ENCODE measurements around the gene ATP6V1C2. TPM values are rescaled to one million over a fixed set of nuclear protein-coding genes. Genes with fewer than 3 reads are reported as not detected.
"Not testable (repeated sequence)": the region's sequence is repeated elsewhere in the genome, so short reads cannot be mapped to it uniquely, and the experiment has no call there.

The ATP6V1C2 gene
- total and polyA plus RNA-seq, 2 donors (not counting 3 experiments of a cell fraction or from before 2014, with no cell fraction given) = 0.03 to 0.13 TPM

- Histone ChIP-seq H3K36me3 (ENCODE audit: control insufficient read depth in 2 of 2, extremely low read depth in 1 of 2, insufficient read depth in 2 of 2, low read length in 2 of 2) (peaks cover 0 to 3% of the 10 kb centered on the region in 2 experiments), H4K20me1 (replicated peaks; ENCODE audit: control insufficient read depth, extremely low read depth, insufficient read depth, low read length) (peaks cover 3% of the 10 kb centered on the region), H3K27ac (ENCODE audit: insufficient read depth, low read depth, low read length) (peak overlapping the region; percentile 64), H3K27me3 (ENCODE audit: control insufficient read depth in 2 of 2, insufficient read depth in 2 of 2, low read length in 2 of 2) (no peaks in the 10 kb centered on the region), H3K4me1 (ENCODE audit: control insufficient read depth, extremely low read depth, insufficient read depth, low read length) (peaks cover 27% of the 10 kb centered on the region), H3K4me2 (ENCODE audit: insufficient read depth, low read length) (peak overlapping the region; percentile 69), H3K9me3 (replicated peaks; ENCODE audit: control insufficient read depth, insufficient read depth, low read length) (no peaks in the 10 kb centered on the region), H2AFZ (ENCODE audit: low read depth, low read length) (peak overlapping the region; percentile 32), H3K9ac (replicated peaks; ENCODE audit: extremely low read depth, insufficient read depth, low read length) (peak overlapping the region; percentile 91), H3K9me1 (replicated peaks; ENCODE audit: control insufficient read depth, extremely low read depth, insufficient read depth, low read length) (peaks cover 3% of the 10 kb centered on the region), H3K79me2 (ENCODE audit: control insufficient read depth, insufficient read depth, low read length) (peaks cover 60% of the 10 kb centered on the region), H3K4me3 (replicated peaks in 1 of 3; ENCODE audit: insufficient read depth in 1 of 3, low read depth in 1 of 3, low read length in 3 of 3) (peak overlapping the region; percentile 53 to 95 (median 67))
- BruUV-seq (replicated peaks) = no TSS peak
- ChIA-PET CTCF (interaction anchor here (1.5 to 2.2 kb wide), 2 partner anchors 24 to 636 kb away, joined by 4 to 10 read pairs; no protein-coding TSS in a partner anchor), POLR2A (no interaction called here)
- DNase-seq (ENCODE audit: low read depth, low spot score) = peak; percentile 43
- intact Hi-C loops (cut with micrococcal nuclease) (loop anchor here (1.0 to 5.0 kb wide), 2 partner anchors 24 to 531 kb away; partner anchors contain the start of gene ROCK2), dilution Hi-C loops (cut with MboI; ENCODE audit: extremely low pct_ligation_motif_present, low sequenced_read_pairs) (no loop called here)
- peak; percentile 22 for TF ChIP-seq POLR2A (IDR thresholded peaks at IDR 0.05; ENCODE audit: low read depth, low read length)
- TF ChIP-seq EZH2 (IDR thresholded peaks at IDR 0.05; ENCODE audit: borderline replicate concordance, low read depth, low read length, severe bottlenecking) = no peak
- no peak for FAIRE-seq
Observed at GRCh38 chr2:10811517-10811916, 90.1 kb downstream of the ATP6V1C2 start.

DNA sequence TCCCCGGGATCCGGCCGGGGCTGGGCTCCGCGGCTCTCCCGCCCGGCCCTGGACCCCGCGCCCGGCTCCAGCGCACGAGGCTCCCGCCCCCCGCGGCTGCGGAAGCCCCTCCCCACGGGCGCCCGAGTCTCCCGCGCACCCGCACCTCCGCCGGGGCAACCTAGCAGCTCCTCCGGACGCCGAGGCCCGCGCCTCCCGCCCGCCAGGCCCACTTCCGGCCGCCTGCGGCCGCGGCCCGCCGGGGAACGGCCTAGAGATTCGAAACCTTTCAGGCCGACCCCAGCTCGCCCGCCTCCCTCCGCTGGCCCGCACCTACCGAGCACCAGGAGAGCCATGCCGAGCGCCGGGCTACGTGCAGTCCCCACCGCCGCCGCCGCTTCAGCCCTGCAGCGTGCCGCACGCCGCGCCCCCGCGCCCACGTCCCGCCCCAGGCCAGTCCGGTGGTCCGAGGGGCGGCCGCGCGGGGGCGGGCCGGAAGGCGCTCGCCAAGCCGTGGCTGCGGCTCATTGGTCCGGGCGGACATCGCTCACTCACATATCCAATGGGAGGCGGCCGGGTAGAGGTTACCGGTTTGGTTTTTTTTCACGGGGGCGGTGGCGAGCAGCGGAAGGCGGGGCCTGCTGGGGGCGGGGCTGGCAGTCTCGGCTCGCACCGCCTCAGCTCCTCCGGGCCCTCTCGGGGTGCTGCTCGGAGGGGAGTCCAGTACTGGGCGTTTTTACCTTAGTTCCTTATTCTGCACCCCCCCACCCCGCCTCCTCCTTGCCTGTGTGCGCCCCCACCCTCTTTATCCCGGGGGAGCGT, 91.1 kb downstream of the ATP6V1C2 start, which contains the start of gene PDIA6:
TSS of gene PDIA6 (minus strand) at position 424 of the 801 bp plus-strand sequence. CDS start at position 335, 89 bp downstream.
- H3K4me2 ChIP-seq (ENCODE audit: insufficient read depth, low read length) = peak within 1 kb of the TSS; percentile 69
- peak within 1 kb of the TSS; percentile 91 for H3K9ac ChIP-seq (replicated peaks; ENCODE audit: extremely low read depth, insufficient read depth, low read length)
- no TSS peak for BruUV-seq (replicated peaks)
- ChIA-PET POLR2A (no interaction called here), CTCF (interaction anchor here (1.1 to 4.0 kb wide), 6 partner anchors 18 to 635 kb away, joined by 4 to 38 read pairs (median 6); a partner anchor contains a TSS)
- H3K36me3 ChIP-seq (ENCODE audit: control insufficient read depth in 2 of 2, extremely low read depth in 1 of 2, insufficient read depth in 2 of 2, low read length in 2 of 2) = peaks cover 0 to 3% of the 10 kb centered on the region in 2 experiments
- peak within 1 kb of the TSS; percentile 41 for H2AFZ ChIP-seq (ENCODE audit: low read depth, low read length)
- peak within 1 kb of the TSS; percentile 53 to 95 (median 67) for H3K4me3 ChIP-seq (replicated peaks in 1 of 3; ENCODE audit: insufficient read depth in 1 of 3, low read depth in 1 of 3, low read length in 3 of 3)
- H3K79me2 ChIP-seq (ENCODE audit: control insufficient read depth, insufficient read depth, low read length) = peaks cover 50% of the 10 kb centered on the region
- peak; percentile 87 for FAIRE-seq
- no peaks in the 10 kb centered on the region for H3K9me3 ChIP-seq (replicated peaks; ENCODE audit: control insufficient read depth, insufficient read depth, low read length)
- intact Hi-C loops (cut with micrococcal nuclease) = loop anchor here (1.0 to 5.0 kb wide), 2 partner anchors 124 to 530 kb away; partner anchors contain the start of gene ROCK2
- peaks cover 0 to 2% of the 10 kb centered on the region in 2 experiments for H3K27me3 ChIP-seq (ENCODE audit: control insufficient read depth in 2 of 2, insufficient read depth in 2 of 2, low read length in 2 of 2)
- peak within 1 kb of the TSS; percentile 64 for H3K27ac ChIP-seq (ENCODE audit: insufficient read depth, low read depth, low read length)
- peak; percentile 72 for TF ChIP-seq POLR2A (IDR thresholded peaks at IDR 0.05; ENCODE audit: low read depth, low read length)
- TF ChIP-seq POLR2AphosphoS5 (IDR thresholded peaks at IDR 0.05; ENCODE audit: insufficient read depth, low read depth, low read length) = peak; percentile 95
- no peak for TF ChIP-seq GATA2 (IDR thresholded peaks at IDR 0.05; ENCODE audit: insufficient read depth, insufficient read length, low read depth, low read length)
- dilution Hi-C loops (cut with MboI; ENCODE audit: extremely low pct_ligation_motif_present, low sequenced_read_pairs) = no loop called here
- peaks cover 27% of the 10 kb centered on the region for H3K4me1 ChIP-seq (ENCODE audit: control insufficient read depth, extremely low read depth, insufficient read depth, low read length)
- H4K20me1 ChIP-seq (replicated peaks; ENCODE audit: control insufficient read depth, extremely low read depth, insufficient read depth, low read length) = peaks cover 3% of the 10 kb centered on the region
- peak; percentile 98 for DNase-seq (ENCODE audit: low read depth, low spot score)
- peaks cover 3% of the 10 kb centered on the region for H3K9me1 ChIP-seq (replicated peaks; ENCODE audit: control insufficient read depth, extremely low read depth, insufficient read depth, low read length)

DNA sequence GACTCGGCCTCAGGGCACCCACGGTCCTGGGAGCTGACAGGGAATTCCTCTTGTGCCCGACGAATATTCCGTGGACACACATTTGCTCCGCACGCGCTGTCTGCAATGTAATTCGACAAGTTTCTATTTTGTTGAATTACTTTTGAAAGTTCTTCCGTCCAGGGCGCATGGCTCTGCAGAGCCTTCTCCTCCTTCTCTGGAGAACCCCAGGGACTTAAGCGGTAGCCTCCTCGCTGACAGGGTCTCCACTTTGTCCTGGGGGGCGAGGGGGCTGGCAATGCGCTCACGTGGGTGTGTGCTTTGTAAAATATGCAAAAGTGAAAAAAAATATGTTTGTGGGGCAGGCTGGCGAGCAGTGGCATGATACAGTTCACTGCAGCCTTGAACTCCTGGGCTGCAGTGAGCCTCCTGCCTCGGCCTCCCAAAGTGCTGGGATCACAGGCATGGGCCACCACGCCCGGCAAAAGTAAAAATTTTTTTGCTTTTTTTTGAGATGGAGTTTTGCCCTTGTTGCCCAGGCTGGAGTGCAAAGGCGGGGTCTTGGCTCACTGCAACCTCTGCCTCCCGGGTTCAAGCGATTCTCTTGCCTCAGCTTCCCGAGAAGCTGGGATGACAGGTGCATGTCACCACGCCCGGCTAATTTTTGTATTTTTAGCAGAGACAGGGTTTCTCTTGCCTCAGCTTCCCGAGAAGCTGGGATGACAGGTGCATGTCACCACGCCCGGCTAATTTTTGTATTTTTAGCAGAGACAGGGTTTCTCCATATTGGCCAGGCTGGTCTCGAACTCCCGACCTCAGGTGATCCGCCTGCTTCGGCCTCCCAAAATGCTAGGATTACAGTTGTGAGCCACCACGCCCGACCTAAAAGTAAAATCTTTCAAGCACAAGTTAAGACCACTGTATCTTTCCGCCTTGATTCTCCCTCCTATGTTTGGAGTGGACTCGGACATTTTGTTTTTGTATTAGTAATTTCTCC, 92.0 kb downstream of the ATP6V1C2 start:
- H3K36me3 ChIP-seq (ENCODE audit: control insufficient read depth in 2 of 2, extremely low read depth in 1 of 2, insufficient read depth in 2 of 2, low read length in 2 of 2); H3K9me1 ChIP-seq (replicated peaks; ENCODE audit: control insufficient read depth, extremely low read depth, insufficient read depth, low read length); H4K20me1 ChIP-seq (replicated peaks; ENCODE audit: control insufficient read depth, extremely low read depth, insufficient read depth, low read length); FAIRE-seq; H3K9me3 ChIP-seq (replicated peaks; ENCODE audit: control insufficient read depth, insufficient read depth, low read length); H3K27me3 ChIP-seq (ENCODE audit: control insufficient read depth in 2 of 2, insufficient read depth in 2 of 2, low read length in 2 of 2); dilution Hi-C loops (cut with MboI; ENCODE audit: extremely low pct_ligation_motif_present, low sequenced_read_pairs); H3K27ac ChIP-seq (ENCODE audit: insufficient read depth, low read depth, low read length); POLR2A ChIA-PET; DNase-seq (ENCODE audit: low read depth, low spot score): not testable (repeated sequence)
- BruUV-seq (replicated peaks) = TSS peak; percentile 66
- peak overlapping the region; percentile 28 for H3K4me2 ChIP-seq (ENCODE audit: insufficient read depth, low read length)
- peaks cover 41% of the 10 kb centered on the region for H3K79me2 ChIP-seq (ENCODE audit: control insufficient read depth, insufficient read depth, low read length)
- peak overlapping the region; percentile 35 for H3K9ac ChIP-seq (replicated peaks; ENCODE audit: extremely low read depth, insufficient read depth, low read length)
- H3K4me3 ChIP-seq (replicated peaks in 1 of 3; ENCODE audit: insufficient read depth in 1 of 3, low read depth in 1 of 3, low read length in 3 of 3) = peak overlapping the region; percentile 7 to 53 (median 48)
- intact Hi-C loops (cut with micrococcal nuclease) = loop anchor here (5.0 kb wide), 1 partner anchor 529 kb away; the partner anchor contains the start of gene ROCK2
- CTCF ChIA-PET = interaction anchor here (1.1 to 4.0 kb wide), 8 partner anchors 17 to 771 kb away, joined by 3 to 38 read pairs (median 4); a partner anchor contains a TSS
- H2AFZ ChIP-seq (ENCODE audit: low read depth, low read length) = peak overlapping the region; percentile 70
- peaks cover 27% of the 10 kb centered on the region for H3K4me1 ChIP-seq (ENCODE audit: control insufficient read depth, extremely low read depth, insufficient read depth, low read length)

Measured in endothelial cell of umbilical vein (primary cell).